ENCODE data around the gene MGAT5.

Gene MGAT5

GRCh38 chr2:134253804-134254203 lies at the start of gene MGAT5:
Gene MGAT5, plus strand, starts transcription at chr2:134254072. Its CDS starts 332 bp downstream, at chr2:134254404.
- DNase-seq = no peak

DNA sequence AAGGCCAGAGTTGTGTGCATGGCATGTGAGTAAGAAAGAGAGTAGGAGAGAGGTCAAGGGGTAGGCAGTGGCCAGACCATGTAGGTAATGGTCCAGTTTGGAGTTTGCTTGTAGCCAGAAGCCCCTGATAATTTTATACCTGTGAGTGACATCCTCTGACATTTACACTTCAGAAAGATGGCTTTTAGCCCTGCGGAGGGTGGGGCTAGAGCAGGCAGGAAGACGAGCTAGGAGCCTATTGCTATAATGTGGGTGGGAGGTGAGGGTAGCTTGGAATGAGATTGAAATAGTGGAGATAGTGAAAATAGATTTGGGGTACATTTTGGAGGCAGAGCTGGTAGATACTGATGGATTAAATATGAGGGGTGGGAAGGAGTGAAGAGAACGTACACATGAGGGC lies 48.8 kb upstream of the MGAT5 start:
- DNase-seq = no peak

DNA sequence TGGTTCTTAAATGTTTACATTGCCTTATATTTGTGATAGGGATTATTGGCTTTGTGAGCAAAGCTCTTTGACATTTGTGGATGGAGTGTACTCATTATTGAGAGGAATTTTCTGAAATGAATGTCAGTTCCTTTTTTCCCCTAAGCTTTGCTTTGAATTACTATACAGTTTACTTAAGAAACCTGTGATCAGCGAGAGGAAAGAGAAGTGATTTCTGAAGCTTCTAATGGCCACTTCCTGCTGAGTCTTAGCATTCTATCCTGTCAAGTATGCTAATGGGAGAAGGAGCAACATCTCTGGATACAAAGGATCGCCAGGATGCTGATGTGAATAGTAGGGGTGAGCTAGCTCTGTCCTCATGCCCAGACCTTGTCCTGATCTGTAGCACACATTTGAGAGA lies 47.8 kb upstream of the MGAT5 start:
- no peak for DNase-seq

GRCh38 chr2:134206573-134206972 lies 47.3 kb upstream of the MGAT5 start:
- DNase-seq = no peak

- DNase-seq = peak; percentile 48 to 50
These were observed 46.2 kb upstream of the MGAT5 start for GRCh38 chr2:134207589-134208209.

DNA sequence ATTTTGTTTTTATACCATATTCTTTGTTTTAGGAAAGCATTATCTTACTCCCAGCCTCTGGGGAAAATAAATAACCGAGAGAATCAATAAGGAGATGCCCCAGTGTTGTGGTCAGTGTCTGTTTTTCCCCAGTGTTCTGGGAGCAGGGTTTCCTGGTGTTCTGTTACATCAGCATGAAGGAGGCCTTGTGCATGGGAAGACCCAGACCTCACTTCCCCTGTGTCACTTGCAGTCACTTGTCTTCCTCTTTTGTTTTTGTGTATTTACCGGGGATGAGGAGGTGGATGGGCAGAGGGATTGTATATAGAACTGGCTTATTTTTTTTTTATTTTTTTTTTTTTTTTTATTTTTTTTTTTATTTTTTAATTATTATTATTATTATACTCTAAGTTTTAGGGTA lies 45.0 kb upstream of the MGAT5 start:
- DNase-seq = no peak

- no peak for DNase-seq
These were observed 41.1 kb upstream of the MGAT5 start for GRCh38 chr2:134212746-134213145.

GRCh38 chr2:134216152-134216829 lies 37.6 kb upstream of the MGAT5 start:
- no peak for DNase-seq

DNA sequence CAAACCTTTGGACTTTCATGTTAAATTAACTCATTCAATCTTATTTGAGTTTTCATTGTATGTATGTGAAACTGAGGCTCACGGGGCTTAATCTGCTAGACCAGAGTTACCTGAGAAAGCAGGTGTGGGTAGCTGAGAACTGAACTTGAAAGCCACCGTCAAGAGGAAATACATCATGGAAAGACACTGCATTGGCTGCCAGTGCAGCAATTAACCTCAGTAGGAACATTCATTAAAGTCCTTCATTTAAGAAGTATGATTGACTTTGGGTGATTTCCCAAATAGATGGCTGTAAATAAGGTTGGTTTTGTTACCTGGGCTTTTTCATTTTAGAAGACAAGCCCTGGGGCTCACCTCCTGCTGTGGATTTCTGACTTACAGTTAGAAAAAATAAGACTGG lies 36.5 kb upstream of the MGAT5 start:
- no peak for DNase-seq

- no peak for DNase-seq
These were observed 35.9 kb upstream of the MGAT5 start for GRCh38 chr2:134217924-134218323.

GRCh38 chr2:134218414-134218813 lies 35.5 kb upstream of the MGAT5 start:
- no peak for DNase-seq

GRCh38 chr2:134218930-134219658 lies 34.8 kb upstream of the MGAT5 start:
- no peak for DNase-seq

DNA sequence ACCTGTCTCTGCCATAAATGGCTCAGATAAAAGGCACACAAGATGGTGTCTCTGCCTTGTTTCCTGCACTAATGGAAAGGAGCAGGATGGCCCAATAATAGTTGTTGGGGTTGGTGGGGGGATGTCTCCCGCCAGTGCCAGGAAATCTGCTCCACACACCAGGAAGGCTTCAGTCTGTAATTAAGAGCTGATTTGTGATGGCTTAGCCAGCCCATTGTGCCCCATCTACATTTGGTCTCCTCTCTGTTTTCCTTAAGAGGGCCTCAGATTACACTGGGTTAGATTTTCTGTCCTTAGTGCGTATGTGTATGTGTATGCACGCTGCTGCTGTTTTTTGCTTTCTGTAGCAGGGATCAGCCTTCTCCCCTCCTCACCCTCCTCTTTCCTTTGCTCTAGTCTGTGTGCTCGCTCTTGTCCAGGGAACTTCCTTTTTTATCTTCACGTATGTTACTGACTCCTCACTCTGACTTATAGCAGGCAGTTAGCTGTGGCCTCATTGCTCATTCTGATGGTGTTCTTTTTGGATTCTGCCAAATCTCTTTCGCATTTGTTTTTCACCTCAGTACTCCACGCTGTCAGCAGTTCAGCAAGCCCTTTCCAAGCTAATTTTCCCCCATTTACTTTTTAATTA lies 33.4 kb upstream of the MGAT5 start:
- no peak for DNase-seq

GRCh38 chr2:134224005-134224404 lies 29.9 kb upstream of the MGAT5 start:
- no peak for DNase-seq

DNA sequence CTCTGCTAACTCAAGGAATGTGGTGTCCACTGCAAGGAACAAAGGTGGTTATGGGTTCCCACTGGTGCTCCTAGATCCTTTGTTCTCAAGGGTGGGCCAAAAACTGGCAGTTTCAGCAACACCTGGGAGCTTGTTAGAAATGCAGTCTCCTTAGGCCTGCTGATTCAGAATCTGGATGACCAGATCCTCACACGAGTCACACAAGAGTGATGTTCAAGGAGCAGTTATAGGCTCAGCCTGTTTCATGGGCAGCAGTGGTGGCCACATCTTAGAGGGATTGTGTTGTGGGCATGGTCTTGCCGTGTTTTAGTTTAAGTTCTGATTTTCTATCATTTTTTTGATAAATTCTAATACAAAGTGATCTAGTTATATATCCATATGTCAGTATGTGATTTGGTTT lies 28.7 kb upstream of the MGAT5 start:
- no peak for DNase-seq

DNA sequence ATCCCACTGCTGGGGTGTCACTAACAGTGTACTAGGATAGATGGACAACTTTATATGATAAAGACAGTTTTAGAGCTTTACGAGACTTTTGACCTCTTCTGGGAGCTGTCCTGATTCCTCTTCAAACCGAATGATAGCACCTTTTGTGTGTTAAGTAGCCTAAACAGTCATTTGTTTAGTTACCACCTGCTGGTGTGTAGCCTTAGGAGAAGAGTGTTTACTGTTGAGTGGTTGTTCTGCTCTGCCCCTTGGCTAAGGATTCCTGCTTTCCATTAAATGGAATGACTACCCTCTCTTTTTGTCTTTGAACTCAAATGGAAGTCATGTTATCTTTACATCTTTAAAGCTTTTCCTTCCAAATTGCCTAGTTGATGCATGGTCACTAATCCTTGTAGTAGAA lies 28.0 kb upstream of the MGAT5 start:
- no peak for DNase-seq

GRCh38 chr2:134226601-134227000 lies 27.3 kb upstream of the MGAT5 start:
- DNase-seq = no peak

GRCh38 chr2:134227666-134228065 lies 26.2 kb upstream of the MGAT5 start:
- no peak for DNase-seq

GRCh38 chr2:134228493-134228903 lies 25.4 kb upstream of the MGAT5 start:
- DNase-seq = no peak

GRCh38 chr2:134229540-134229939 lies 24.3 kb upstream of the MGAT5 start:
- no peak for DNase-seq

DNA sequence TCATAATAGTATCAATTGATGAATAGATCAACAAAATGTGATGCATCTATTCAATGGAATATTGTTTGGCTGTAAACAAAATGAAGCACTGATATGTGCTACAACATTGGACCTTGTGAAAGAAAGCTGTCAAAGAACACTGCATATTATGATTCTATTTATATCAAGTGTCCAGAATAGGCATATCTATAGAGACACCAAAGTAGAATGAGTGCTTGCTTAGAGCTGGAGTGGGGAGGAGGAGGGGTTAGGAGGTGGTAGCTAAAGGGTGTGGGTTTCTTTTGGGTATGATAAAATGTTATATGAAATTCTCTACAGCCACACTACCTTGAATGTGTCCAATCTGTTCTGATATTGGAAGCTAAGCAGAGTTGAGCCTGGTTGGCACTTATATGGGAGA lies 23.0 kb upstream of the MGAT5 start:
- no peak for DNase-seq

- DNase-seq = no peak
These were observed 22.4 kb upstream of the MGAT5 start for GRCh38 chr2:134231301-134231964.

- no peak for DNase-seq
These were observed 21.9 kb upstream of the MGAT5 start for GRCh38 chr2:134231965-134232340.
